GM12878 (cell line): ENCODE results near the gene TLDC2. TPM values are rescaled to one million over a fixed set of nuclear protein-coding genes. Genes with fewer than 3 reads are reported as not detected.

Experiments
- ATAC-seq: fragments of 200-7000 bp; cut with Tn5 transposase; 3 replicates; pipeline ENCODE4 v1.9.1; 2020; ENCODE audit warnings: mild to moderate bottlenecking, moderate library complexity
- BruUV-seq: library from RNA; stranded (reverse); fragments of 400-500 nt; replicated peaks from 2 replicates; lab custom pipeline; 2021; lab: Mats Ljungman, UMichigan
- CTCF ChIA-PET: fragments of 300-600 bp; sonication (Branson Sonifier 250); formaldehyde crosslinking; extraction: SDS; loops from one replicate; lab custom pipeline; 2021; ENCODE audit warnings: inconsistent platforms; lab: Yijun Ruan, JAX
- POLR2A ChIA-PET: fragments of 350-600 bp; formaldehyde crosslinking; extraction: SDS; loops from one replicate; lab custom pipeline; 2021; ENCODE audit warnings: inconsistent platforms; lab: Charles Lee
- RAD21 ChIA-PET: fragments of 300-600 bp; sonication (Branson Sonifier 250); formaldehyde crosslinking; loops from one replicate; lab custom pipeline; 2023; ENCODE audit warnings: antibody characterized with exemption; ENCODE audit not compliant: unreplicated experiment; lab: Charles Lee
- SMC1A ChIA-PET: fragments of 300-600 bp; sonication (Branson Sonifier 250); formaldehyde crosslinking; loops from one replicate; lab custom pipeline; 2023; ENCODE audit not compliant: unreplicated experiment, uncharacterized antibody; lab: Charles Lee
- DNase-seq: peaks from one replicate; pipeline ENCODE4 v3.0.0-alpha.2; 2011; ENCODE audit warnings: low read depth, low spot score
- FAIRE-seq: peaks from 3 replicates; lab custom pipeline; 2011; peaks lifted over from hg19 to GRCh38; lab: Jason Lieb, UNC
- H2AFZ ChIP-seq: 2 replicates; pipeline ENCODE4 v1.6.0; 2011; ENCODE audit warnings: low read depth, low read length, control low read depth; ENCODE audit not compliant: control insufficient read depth
- H3K27ac ChIP-seq: 2 replicates; pipeline ENCODE4 v1.5.1; 2011; ENCODE audit warnings: control low read depth; ENCODE audit not compliant: control insufficient read depth, insufficient read depth
- H3K27me3 ChIP-seq, 2 experiments: replicated peaks in 1 of 2; 2 replicates each; pipeline versions ENCODE4 v1.6.0 to v1.6.1; 2011; ENCODE audit warnings: low read length in 1 of 2; ENCODE audit not compliant: control insufficient read depth in 2 of 2, insufficient read depth in 2 of 2
- H3K36me3 ChIP-seq, 2 experiments: 2 replicates each; pipeline ENCODE4 v1.5.1; 2011; ENCODE audit warnings: low read length in 1 of 2; ENCODE audit not compliant: control insufficient read depth in 2 of 2, insufficient read depth in 2 of 2
- H3K4me1 ChIP-seq: 2 replicates; pipeline ENCODE4 v1.6.1; 2011; ENCODE audit warnings: mild to moderate bottlenecking, low read length, moderate library complexity, mixed read lengths; ENCODE audit not compliant: control insufficient read depth, insufficient read depth
- H3K4me2 ChIP-seq: 2 replicates; pipeline ENCODE4 v1.6.0; 2011; ENCODE audit warnings: control low read depth; ENCODE audit not compliant: control insufficient read depth, insufficient read depth
- H3K4me3 ChIP-seq: fragments of 200-600 bp; sonication (generic); 2 replicates; pipeline ENCODE4 v1.5.1; 2016
- H3K79me2 ChIP-seq: 2 replicates; pipeline ENCODE4 v1.6.0; 2011; ENCODE audit warnings: low read length; ENCODE audit not compliant: control insufficient read depth, insufficient read depth
- H3K9ac ChIP-seq: 2 replicates; pipeline ENCODE4 v1.8.0; 2011; ENCODE audit warnings: low read length, control low read depth, mixed read lengths; ENCODE audit not compliant: control insufficient read depth, insufficient read depth
- H3K9me3 ChIP-seq: replicated peaks from 3 replicates; pipeline ENCODE4 v1.5.1; 2011; ENCODE audit warnings: mild to moderate bottlenecking, low read length; ENCODE audit not compliant: control insufficient read depth, insufficient read depth
- H4K20me1 ChIP-seq: 2 replicates; pipeline ENCODE4 v1.6.0; 2011; ENCODE audit not compliant: control insufficient read depth, insufficient read depth
- BCL3 ChIP-seq: IDR thresholded peaks from 2 replicates; pipeline ENCODE4 v1.6.1; 2011; ENCODE audit warnings: borderline replicate concordance, low read depth, mild to moderate bottlenecking, moderate library complexity, low read length; ENCODE audit not compliant: insufficient read depth, poor library complexity, severe bottlenecking
- CEBPZ ChIP-seq: fragments of 150-350 bp; IDR thresholded peaks from 2 replicates; pipeline ENCODE4 v1.6.1; 2016; ENCODE audit warnings: low read depth, low read length
- KLF5 ChIP-seq: fragments of 450-650 bp; IDR thresholded peaks from 2 replicates; pipeline ENCODE4 v1.6.1; 2014; ENCODE audit warnings: mild to moderate bottlenecking; ENCODE audit not compliant: partially characterized antibody
- PAX5 ChIP-seq: IDR thresholded peaks from 2 replicates; pipeline ENCODE4 v1.6.1; 2011; ENCODE audit warnings: low read depth, low read length, borderline replicate concordance
- PBX3 ChIP-seq: IDR thresholded peaks from 2 replicates; pipeline ENCODE4 v1.6.1; 2011; ENCODE audit warnings: mild to moderate bottlenecking, low read depth, low read length, moderate library complexity; ENCODE audit not compliant: insufficient replicate concordance
- RAD51 ChIP-seq: fragments of 450-650 bp; IDR thresholded peaks from 2 replicates; pipeline ENCODE4 v1.6.1; 2016; ENCODE audit warnings: moderate library complexity, mild to moderate bottlenecking, inconsistent platforms
- SKIL ChIP-seq: fragments of 450-650 bp; IDR thresholded peaks from 2 replicates; pipeline ENCODE4 v1.6.1; 2017; ENCODE audit warnings: mild to moderate bottlenecking, low read depth, inconsistent platforms; ENCODE audit not compliant: poor library complexity, severe bottlenecking
- SUPT20H ChIP-seq: IDR thresholded peaks from 2 replicates; pipeline ENCODE4 v1.6.1; 2011; ENCODE audit warnings: low read depth, mild to moderate bottlenecking, low read length, moderate library complexity, borderline replicate concordance; ENCODE audit not compliant: control insufficient read depth
- USF2 ChIP-seq: IDR thresholded peaks from 2 replicates; pipeline ENCODE4 v1.6.1; 2011; ENCODE audit warnings: low read depth, low read length, improper control_type of control experiment, borderline replicate concordance
- ZNF24 ChIP-seq: fragments of 450-650 bp; IDR thresholded peaks from 2 replicates; pipeline ENCODE4 v1.6.1; 2017; ENCODE audit warnings: antibody characterized with exemption, mild to moderate bottlenecking
- ZZZ3 ChIP-seq: IDR thresholded peaks from 2 replicates; pipeline ENCODE4 v1.6.1; 2011; ENCODE audit warnings: low read depth; ENCODE audit not compliant: control insufficient read depth, insufficient read length
- WGBS: methylation state at CpG from one replicate; pipeline ENCODE4 v1.1.6; 2016; ENCODE audit warnings: low lambda C conversion rate; ENCODE audit not compliant: insufficient replicate concordance, insufficient coverage; ENCODE audit errors: missing lambda C conversion rate; 5-methylcytosine and 5-hydroxymethylcytosine counted together
- in situ Hi-C: fragments of 300-500 bp; cut with MboI; formaldehyde crosslinking; loops from 9 replicates; pipeline ENCODE4 v1.14.3; 2018; ENCODE audit warnings: mixed read lengths
- intact Hi-C: fragments of 100-400 bp; cut with micrococcal nuclease; formaldehyde crosslinking; loops from one replicate; pipeline ENCODE4 v1.14.2; 2022; ENCODE audit not compliant: unreplicated experiment
- polyA plus RNA-seq, 11 experiments: library from polyadenylated mRNA; depleted of rRNA in 4 of 11; unstranded in 6 of 11; stranded (reverse) in 5 of 11; fragments of >200 nt; fragmentation: Nextera tagmentation in 4 of 11; fragmentation: Illumina TruSeq in 1 of 11; extraction: Ambion mirVana in 4 of 11; extraction: Trizol in 1 of 11; gene quantifications; 1 replicate in 1 of 11; 2 replicates in 10 of 11; pipeline versions ENCODE4 v1.2.1 to v1.2.3, GENCODE V29; 2011 to 2016; ENCODE audit warnings: inconsistent platforms in 2 of 11, missing spikeins in 2 of 11, low read depth in 1 of 11
- total RNA-seq, 4 experiments: library from RNA; depleted of rRNA in 3 of 4; stranded (reverse); fragments of >200 nt in 3 of 4; fragmentation: Illumina TruSeq in 1 of 4; extraction: Trizol in 1 of 4; gene quantifications; 2 replicates each; pipeline versions ENCODE4 v1.2.1 to v1.2.3, GENCODE V29; 2013 to 2021

Gene TLDC2
- total and polyA plus RNA-seq, 10 of the 15 experiments (the other 5 are each of a cell fraction or from before 2014, with no cell fraction given): 0.05 to 0.41 (median 0.21) TPM

GRCh38 chr20:36866681-36867495 lies 9.1 kb upstream of the TLDC2 start:
- ChIA-PET POLR2A (interaction anchor here (0.6 to 12.4 kb wide), 14 partner anchors 12 to 272 kb away, joined by 3 to 114 read pairs (median 4); partner anchors contain the start of gene NDRG3), SMC1A (interaction anchor here (0.7 to 13.5 kb wide), 13 partner anchors 8 to 273 kb away, joined by 3 to 105 read pairs (median 5); no protein-coding TSS in a partner anchor), CTCF (interaction anchor here (0.6 to 25.3 kb wide), 11 partner anchors 13 to 293 kb away, joined by 3 to 349 read pairs (median 4); partner anchors contain the start of gene DSN1), RAD21 (interaction anchor here (0.6 to 2.6 kb wide), 10 partner anchors 8 to 93 kb away, joined by 3 to 18 read pairs (median 6); partner anchors contain the start of genes DSN1 and TLDC2)
- Histone ChIP-seq H3K4me1 (peaks cover 27% of the 10 kb centered on the region), H3K36me3 (no peaks in the 10 kb centered on the region), H3K27ac (peak overlapping the region; percentile 34; the same call in 1 of the 2 replicates), H3K4me3 (no peak overlapping the region), H2AFZ (no peak overlapping the region; the same call in 1 of the 2 replicates), H3K9ac (no peak overlapping the region), H3K4me2 (peak overlapping the region; percentile 45), H3K79me2 (peaks cover 8% of the 10 kb centered on the region), H4K20me1 (no peaks in the 10 kb centered on the region), H3K27me3 (no peaks in the 10 kb centered on the region), H3K9me3 (no peaks in the 10 kb centered on the region)
- in situ Hi-C loops (no loop called here), intact Hi-C loops (loop anchor here (10.0 kb wide), 1 partner anchor 262 kb away; the partner anchor contains the start of gene RAB5IF)
- 40% methylated on average over 8 of the region's 8 CpGs for WGBS
- ATAC-seq: peak; percentile 36
- FAIRE-seq: peak; percentile 68
- no peak for DNase-seq
- no TSS peak for BruUV-seq
- no peak for TF ChIP-seq CEBPZ
- TF ChIP-seq BCL3: no peak
- no peak; the same call in 1 of the 2 replicates for TF ChIP-seq PAX5
- no peak for TF ChIP-seq USF2
- TF ChIP-seq ZNF24: no peak
- no peak for TF ChIP-seq SUPT20H
- TF ChIP-seq SKIL: no peak
- no peak for TF ChIP-seq ZZZ3
- no peak for TF ChIP-seq RAD51
- TF ChIP-seq KLF5: no peak
- TF ChIP-seq PBX3: no peak
